ENCODE results near the gene NID1.

NID1 gene

GRCh38 chr1:236063551-236063918 lies 1.4 kb downstream of the NID1 start:
- no peak for DNase-seq

- DNase-seq, result no peak
Measured at GRCh38 chr1:236060286-236060685, 4.6 kb downstream of the NID1 start.

GRCh38 chr1:236059011-236059410 lies 5.9 kb downstream of the NID1 start:
- no peak for DNase-seq

GRCh38 chr1:236058141-236058934 lies 6.6 kb downstream of the NID1 start:
- DNase-seq, result no peak

- no peak for DNase-seq
Measured at GRCh38 chr1:236057546-236057945, 7.3 kb downstream of the NID1 start.

GRCh38 chr1:236052232-236052993 lies 12.5 kb downstream of the NID1 start:
- no peak for DNase-seq

- DNase-seq, result no peak
Measured at GRCh38 chr1:236051242-236051791, 13.6 kb downstream of the NID1 start.

GRCh38 chr1:236045771-236046170 lies 19.1 kb downstream of the NID1 start:
- no peak for DNase-seq

- no peak for DNase-seq
Measured at GRCh38 chr1:236044341-236044740, 20.5 kb downstream of the NID1 start.

GRCh38 chr1:236041631-236042618 lies 23.0 kb downstream of the NID1 start:
- DNase-seq, result no peak

- no peak for DNase-seq
Measured at GRCh38 chr1:236039740-236040685, 24.9 kb downstream of the NID1 start.

- DNase-seq, result no peak
Measured at GRCh38 chr1:236038034-236038433, 26.9 kb downstream of the NID1 start.

GRCh38 chr1:236035681-236036101 lies 29.2 kb downstream of the NID1 start:
- DNase-seq, result no peak

- no peak for DNase-seq
Measured at GRCh38 chr1:236033336-236033735, 31.6 kb downstream of the NID1 start.

- no peak for DNase-seq
Measured at GRCh38 chr1:236030534-236030933, 34.4 kb downstream of the NID1 start.

GRCh38 chr1:236029428-236029940 lies 35.4 kb downstream of the NID1 start:
- DNase-seq, result no peak

- no peak for DNase-seq
Measured at GRCh38 chr1:236027104-236027503, 37.8 kb downstream of the NID1 start.

- DNase-seq, result no peak
Measured at GRCh38 chr1:236025836-236026235, 39.1 kb downstream of the NID1 start.

GRCh38 chr1:236024641-236025040 lies 40.2 kb downstream of the NID1 start:
- DNase-seq, result no peak

GRCh38 chr1:236023926-236024565 lies 40.8 kb downstream of the NID1 start:
- DNase-seq, result no peak
